Activated effector memory CD4-positive, alpha-beta T cell treated with anti-CD3 and anti-CD28 coated beads, Interleukin-2, amount 50 U/mL, for 16 hours (primary cell): ENCODE data around the gene TGIF2LX.
"Not testable (repeated sequence)": the region's sequence is repeated elsewhere in the genome, so short reads cannot be mapped to it uniquely, and the experiment has no call there.

Source experiments
- DNase-seq: peaks from one replicate; pipeline ENCODE4 v3.0.0-alpha.2; 2020

TGIF2LX gene

DNA sequence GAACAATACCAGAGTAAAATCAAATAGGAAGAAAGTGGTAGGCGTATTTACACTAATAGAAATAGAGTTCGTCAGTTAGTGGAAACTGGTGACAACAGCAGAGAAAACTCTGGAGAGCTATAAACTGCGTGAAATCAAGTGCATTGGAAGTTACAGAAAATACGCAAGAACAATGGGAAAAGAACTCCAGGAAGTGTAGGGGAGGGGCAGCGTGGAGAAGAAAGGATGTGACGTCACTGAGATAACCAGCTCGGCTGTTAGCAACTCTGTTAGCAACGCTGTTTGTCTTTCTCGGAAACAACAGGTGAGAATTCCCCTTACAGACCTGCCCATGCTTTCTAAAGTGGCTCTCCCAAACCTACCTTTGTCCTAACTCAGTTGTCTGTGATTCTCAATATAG lies at the start of gene TGIF2LX:
TSS of gene TGIF2LX (plus strand) at position 244 of the 400 bp plus-strand sequence. CDS start 178 bp downstream, outside the sequence.
- not testable (repeated sequence) for DNase-seq

DNA sequence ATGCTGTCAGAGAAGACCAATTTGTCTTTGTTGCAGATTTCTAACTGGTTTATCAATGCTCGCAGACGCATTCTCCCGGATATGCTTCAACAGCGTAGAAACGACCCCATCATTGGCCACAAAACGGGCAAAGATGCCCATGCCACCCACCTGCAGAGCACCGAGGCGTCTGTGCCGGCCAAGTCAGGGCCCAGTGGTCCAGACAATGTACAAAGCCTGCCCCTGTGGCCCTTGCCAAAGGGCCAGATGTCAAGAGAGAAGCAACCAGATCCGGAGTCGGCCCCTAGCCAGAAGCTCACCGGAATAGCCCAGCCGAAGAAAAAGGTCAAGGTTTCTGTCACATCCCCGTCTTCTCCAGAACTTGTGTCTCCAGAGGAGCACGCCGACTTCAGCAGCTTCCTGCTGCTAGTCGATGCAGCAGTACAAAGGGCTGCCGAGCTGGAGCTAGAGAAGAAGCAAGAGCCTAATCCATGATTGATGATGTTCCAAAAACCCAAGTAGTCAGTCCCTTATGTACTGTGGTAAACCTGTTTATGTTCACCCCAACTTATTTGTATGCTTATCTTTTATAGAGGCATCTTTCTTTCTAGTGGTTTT lies 728 bp downstream of the TGIF2LX start:
- DNase-seq: not testable (repeated sequence)

DNA sequence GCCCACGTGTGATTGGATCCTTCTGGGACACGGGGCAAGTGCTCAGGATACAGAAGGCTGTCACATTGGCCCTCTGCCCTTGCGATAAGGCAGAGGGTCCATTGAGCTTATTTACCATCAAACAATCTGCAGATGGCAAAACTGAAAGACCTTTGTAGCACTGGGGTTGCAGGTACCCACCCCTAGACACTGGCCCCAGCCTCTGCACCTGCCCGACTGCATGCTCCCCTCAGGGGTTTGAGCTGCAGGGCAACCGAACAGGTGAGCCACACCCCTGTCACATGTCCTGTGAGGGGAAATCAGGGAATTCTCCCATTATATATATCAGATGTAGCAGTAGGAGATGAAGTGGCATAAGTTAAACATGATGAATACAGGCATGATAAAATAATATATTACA lies 21.4 kb downstream of the TGIF2LX start:
- not testable (repeated sequence) for DNase-seq

DNA sequence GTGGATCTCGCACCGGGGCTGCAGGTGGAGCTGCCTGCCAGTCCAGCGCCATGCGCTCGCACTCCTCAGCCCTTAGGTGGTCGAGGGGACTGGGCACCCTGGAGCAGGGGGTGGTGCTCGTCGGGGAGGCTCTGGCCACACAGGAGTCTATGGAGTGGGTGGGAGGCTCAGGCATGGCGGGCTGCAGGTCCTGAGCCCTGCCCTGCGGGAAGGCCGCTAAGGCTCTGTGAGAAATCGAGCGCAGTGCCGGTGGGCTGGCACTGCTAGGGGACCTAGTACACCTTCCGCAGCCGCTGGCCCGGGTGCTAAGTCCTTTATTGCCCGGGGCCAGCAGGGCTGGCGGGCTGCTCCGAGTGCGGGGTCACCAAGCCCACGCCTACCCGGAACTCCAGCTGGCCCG lies 43.9 kb downstream of the TGIF2LX start:
- DNase-seq: not testable (repeated sequence)
